GM12875 (cell line): ENCODE data around the gene GLIS1.

Experiments
- H3K4me3 ChIP-seq: one replicate; pipeline ENCODE4 v1.5.1; 2011; ENCODE audit warnings: low read depth, low read length, control low read depth
- TF ChIP-seq, protein P1 (sequence below): IDR thresholded peaks from 2 replicates; pipeline ENCODE4 v1.5.1; 2011; ENCODE audit warnings: low read depth, mild to moderate bottlenecking, control low read depth, inconsistent platforms, low read length, moderate library complexity, borderline replicate concordance; ENCODE audit not compliant: insufficient read depth

Gene GLIS1

DNA sequence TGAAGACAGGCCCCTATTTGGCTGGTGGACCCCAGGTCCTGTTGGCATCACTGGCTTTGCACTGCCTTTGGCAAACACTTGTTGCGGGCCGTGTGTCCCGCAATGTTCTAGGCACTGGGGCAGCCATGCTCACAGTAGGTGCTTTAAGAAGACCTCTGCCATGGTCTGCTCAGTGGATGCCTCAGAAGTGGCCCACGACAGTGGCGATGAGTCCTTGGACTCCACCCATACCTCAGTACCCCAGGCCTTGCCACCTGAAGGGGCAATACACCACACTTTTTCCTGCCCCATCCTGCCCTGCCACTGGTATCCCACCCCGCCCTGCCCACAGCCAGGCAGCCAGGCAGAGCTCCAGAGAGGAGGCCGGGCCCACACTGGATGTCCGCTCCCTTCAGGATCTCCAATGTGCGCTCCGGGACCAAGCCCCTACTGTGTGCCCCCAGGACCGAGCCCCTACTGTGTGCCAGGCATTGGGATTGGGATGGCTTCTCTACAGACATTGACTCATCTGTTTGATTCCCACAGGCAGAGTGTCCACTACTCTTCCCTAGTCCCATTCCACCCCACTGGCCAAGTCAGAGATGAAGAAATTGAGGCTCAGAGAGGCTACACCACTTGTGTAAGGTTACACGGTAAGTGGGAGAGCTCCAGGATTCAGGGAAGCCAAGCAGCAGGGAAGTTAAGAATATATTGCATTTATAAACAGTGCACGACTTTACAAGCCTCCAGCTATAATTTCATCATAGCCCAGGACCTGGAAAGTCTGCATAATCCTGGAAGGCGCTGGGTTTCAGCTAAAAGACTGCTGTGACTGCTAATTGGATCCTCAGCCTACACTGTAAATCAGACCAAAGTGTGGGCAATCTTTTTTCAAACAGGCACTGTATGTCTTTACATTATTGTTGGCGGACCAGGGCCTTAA, 178.1 kb downstream of the GLIS1 start:
- TF ChIP-seq, protein P1, sequence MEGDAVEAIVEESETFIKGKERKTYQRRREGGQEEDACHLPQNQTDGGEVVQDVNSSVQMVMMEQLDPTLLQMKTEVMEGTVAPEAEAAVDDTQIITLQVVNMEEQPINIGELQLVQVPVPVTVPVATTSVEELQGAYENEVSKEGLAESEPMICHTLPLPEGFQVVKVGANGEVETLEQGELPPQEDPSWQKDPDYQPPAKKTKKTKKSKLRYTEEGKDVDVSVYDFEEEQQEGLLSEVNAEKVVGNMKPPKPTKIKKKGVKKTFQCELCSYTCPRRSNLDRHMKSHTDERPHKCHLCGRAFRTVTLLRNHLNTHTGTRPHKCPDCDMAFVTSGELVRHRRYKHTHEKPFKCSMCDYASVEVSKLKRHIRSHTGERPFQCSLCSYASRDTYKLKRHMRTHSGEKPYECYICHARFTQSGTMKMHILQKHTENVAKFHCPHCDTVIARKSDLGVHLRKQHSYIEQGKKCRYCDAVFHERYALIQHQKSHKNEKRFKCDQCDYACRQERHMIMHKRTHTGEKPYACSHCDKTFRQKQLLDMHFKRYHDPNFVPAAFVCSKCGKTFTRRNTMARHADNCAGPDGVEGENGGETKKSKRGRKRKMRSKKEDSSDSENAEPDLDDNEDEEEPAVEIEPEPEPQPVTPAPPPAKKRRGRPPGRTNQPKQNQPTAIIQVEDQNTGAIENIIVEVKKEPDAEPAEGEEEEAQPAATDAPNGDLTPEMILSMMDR = no peak
- H3K4me3 ChIP-seq = no peak overlapping the region

DNA sequence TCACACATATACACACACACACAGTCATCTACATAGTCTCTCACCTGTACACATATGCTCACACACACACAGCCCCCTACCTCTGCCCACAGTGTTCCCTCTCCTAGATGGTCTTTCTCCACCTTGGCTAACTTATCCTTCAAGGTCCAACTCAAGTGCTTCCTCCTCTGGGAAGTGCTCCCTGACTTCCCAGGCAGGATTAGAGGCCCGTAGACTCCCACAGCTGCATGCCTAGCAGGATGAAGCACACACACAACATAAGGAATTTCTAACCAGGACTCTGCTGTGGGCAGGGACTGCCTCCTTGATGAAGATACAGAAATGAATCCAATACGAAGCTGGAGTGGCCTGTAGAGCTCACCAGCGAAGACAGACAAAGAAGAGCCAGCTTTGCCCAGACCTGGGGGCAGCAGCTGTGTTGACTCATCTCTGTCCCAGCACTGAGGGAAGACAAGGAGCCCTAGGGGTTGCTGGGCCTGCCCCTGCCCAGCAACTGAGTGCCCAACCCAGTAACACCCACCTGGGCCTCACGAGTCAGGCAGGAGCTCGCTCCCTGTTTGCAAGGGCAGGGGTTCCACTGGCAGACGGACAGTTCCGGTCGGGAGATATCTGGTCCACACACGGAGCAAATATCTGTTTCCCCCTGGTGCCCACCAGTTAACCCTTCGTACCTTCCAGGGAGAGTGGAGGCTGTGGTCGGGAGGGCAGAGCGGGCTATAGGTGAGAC, 178.9 kb downstream of the GLIS1 start:
- no peak overlapping the region for H3K4me3 ChIP-seq
- TF ChIP-seq, protein P1 = no peak

DNA sequence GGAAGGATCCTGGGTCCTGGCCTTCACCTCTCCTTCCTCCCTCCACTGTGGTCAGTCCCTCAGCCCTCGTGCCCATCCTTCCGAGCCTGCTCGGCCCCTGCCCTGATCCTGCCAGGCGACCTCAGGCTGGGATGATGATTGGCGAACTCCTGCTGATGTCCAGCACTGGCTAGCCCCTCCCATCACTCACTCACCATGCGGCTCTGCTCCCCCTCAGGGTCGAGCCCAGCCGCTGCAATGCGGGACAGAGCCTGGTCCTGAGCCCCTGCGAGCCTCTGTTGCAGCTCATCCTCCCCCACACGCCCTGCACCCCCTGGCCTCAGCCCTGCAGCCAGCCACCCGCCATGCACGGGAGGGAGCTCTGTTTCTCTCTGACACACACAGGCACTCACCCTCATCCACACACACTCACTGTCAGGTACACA, 179.6 kb downstream of the GLIS1 start:
- TF ChIP-seq, protein P1 = no peak
- no peak overlapping the region for H3K4me3 ChIP-seq

DNA sequence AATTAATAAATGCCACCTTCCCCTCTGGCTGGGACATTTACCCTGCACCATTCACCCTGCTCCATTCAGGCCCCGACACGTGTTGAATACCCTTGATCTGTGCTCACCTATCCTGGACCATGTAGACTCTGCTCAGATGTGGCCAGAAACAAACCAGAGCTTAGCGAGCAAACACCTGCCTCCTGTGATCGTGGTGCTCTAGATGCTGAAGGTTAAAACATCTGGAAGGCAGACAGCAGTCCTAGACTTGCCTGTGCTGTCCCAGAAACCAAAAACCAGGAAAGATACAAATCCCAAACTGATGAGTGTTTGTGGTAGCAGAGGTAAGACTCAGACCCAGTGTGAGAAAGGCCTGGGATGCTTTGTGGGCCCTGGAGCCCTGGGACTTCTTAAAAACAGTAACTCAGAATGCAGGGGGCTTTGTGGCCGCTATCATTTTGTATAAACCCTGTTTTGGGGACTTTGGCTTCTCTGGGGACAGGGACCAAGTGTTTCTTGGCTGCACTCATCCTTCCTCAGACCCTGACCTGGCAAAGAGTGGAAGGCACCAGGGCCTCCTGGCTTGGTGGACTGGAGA, 180.1 kb downstream of the GLIS1 start:
- TF ChIP-seq, protein P1 = no peak
- H3K4me3 ChIP-seq = no peak overlapping the region

DNA sequence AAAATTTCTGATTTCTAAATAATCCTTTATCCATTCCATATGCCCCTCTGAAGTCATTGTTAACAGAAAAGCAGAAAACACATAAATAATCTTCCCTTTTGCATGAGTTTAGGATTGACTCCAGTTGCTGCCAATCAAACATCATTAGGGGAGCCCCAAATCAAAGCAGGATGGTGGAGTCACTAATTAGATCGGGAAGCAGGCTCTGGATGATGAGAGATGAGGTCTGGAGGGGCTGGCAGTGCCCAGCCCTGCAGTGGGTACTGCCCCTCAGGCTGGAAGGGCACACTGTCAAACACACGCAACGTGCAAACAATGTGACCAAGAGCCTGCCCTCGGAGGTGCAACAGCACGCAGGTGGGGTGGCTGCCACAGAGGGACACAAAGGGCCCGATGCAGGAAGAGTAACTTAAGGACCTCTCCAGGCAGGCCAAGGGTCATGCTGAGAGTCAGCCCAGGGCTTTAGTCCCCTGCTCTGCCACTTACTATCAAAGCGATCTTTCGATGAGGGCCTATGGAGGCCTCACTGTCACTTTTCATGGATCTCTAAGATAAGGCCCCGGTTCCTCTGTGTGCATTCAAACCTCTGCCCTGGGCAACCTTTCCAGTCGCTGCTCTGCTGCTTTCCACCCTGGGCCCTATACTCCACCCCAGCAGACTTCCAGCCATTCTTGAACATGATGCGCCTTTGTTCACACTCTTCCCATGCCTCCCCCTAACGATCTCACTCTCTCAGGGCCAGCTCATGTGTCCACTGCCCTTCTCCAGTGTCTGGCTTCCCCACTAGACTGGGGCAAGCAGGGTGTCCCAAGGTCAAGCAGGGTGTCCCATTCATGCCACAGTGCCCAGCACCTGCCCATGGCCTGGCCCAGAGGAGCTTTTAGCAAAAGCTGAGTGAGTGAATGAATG, 180.9 kb downstream of the GLIS1 start:
- H3K4me3 ChIP-seq = no peak overlapping the region
- TF ChIP-seq, protein P1 = no peak

DNA sequence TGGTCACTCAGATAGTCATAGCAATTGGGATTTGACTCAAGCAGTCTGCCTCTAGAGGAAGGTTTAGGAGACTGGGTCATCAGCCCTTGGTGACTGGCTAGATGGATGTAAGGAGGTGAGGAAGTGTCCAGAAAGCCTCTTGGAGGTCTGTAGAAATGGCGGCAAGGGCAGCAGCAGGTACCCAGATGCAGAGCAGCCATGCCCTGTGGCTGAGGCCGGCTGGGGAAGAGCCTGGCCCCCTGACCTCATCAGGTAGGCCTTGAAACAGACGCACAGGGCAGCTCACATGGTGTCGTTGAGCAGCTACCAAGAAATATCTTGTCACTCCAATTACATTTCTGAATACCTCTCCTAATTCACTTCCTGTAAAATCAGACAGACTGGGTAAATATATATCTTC, 181.6 kb downstream of the GLIS1 start:
- TF ChIP-seq, protein P1 = no peak
- no peak overlapping the region for H3K4me3 ChIP-seq
